ENCODE measurements around the gene ACP4.
"Not testable (repeated sequence)": the region's sequence is repeated elsewhere in the genome, so short reads cannot be mapped to it uniquely, and the experiment has no call there.

The ACP4 gene

GRCh38 chr19:50777261-50777660 is 13.0 kb upstream of the ACP4 start:
- no peak for DNase-seq

GRCh38 chr19:50777830-50778303 is 12.3 kb upstream of the ACP4 start:
- no peak for DNase-seq

GRCh38 chr19:50778906-50779430 is 11.2 kb upstream of the ACP4 start:
- no peak for DNase-seq

GRCh38 chr19:50779504-50780457 is 10.4 kb upstream of the ACP4 start:
- no peak for DNase-seq

GRCh38 chr19:50780753-50781435 is 9.3 kb upstream of the ACP4 start:
- no peak for DNase-seq

- not testable (repeated sequence) for DNase-seq
Measured at GRCh38 chr19:50783848-50784152, 6.4 kb upstream of the ACP4 start.

- DNase-seq, result no peak
Measured at GRCh38 chr19:50784710-50785109, 5.5 kb upstream of the ACP4 start.

GRCh38 chr19:50785329-50785728 is 4.9 kb upstream of the ACP4 start:
- no peak for DNase-seq

GRCh38 chr19:50790922-50791467 is 780 bp downstream of the ACP4 start:
- DNase-seq, result no peak

- no peak for DNase-seq
Measured at GRCh38 chr19:50791594-50792271, 1.5 kb downstream of the ACP4 start.

- no peak for DNase-seq
Measured at GRCh38 chr19:50792272-50793250, 2.3 kb downstream of the ACP4 start.

GRCh38 chr19:50793558-50794065 is 3.4 kb downstream of the ACP4 start:
- no peak for DNase-seq

GRCh38 chr19:50794074-50794875 is 4.1 kb downstream of the ACP4 start:
- no peak for DNase-seq

GRCh38 chr19:50794876-50795663 is 4.9 kb downstream of the ACP4 start:
- no peak for DNase-seq

- DNase-seq, result no peak
Measured at GRCh38 chr19:50795664-50796073, 5.5 kb downstream of the ACP4 start.

- no peak for DNase-seq
Measured at GRCh38 chr19:50796128-50796633, 6.0 kb downstream of the ACP4 start.

- DNase-seq, result no peak
Measured at GRCh38 chr19:50796634-50797428, 6.6 kb downstream of the ACP4 start.

- no peak for DNase-seq
Measured at GRCh38 chr19:50797429-50797780, 7.2 kb downstream of the ACP4 start.
